GM12801 (cell line): ENCODE measurements around the gene TMEM198.

ENCODE experiments used
- TF ChIP-seq, protein P1 (sequence below): IDR thresholded peaks from one replicate; pipeline ENCODE4 v1.5.1; 2011; ENCODE audit warnings: control low read depth; ENCODE audit not compliant: insufficient read length; ENCODE audit errors: extremely low read depth

The TMEM198 gene

DNA sequence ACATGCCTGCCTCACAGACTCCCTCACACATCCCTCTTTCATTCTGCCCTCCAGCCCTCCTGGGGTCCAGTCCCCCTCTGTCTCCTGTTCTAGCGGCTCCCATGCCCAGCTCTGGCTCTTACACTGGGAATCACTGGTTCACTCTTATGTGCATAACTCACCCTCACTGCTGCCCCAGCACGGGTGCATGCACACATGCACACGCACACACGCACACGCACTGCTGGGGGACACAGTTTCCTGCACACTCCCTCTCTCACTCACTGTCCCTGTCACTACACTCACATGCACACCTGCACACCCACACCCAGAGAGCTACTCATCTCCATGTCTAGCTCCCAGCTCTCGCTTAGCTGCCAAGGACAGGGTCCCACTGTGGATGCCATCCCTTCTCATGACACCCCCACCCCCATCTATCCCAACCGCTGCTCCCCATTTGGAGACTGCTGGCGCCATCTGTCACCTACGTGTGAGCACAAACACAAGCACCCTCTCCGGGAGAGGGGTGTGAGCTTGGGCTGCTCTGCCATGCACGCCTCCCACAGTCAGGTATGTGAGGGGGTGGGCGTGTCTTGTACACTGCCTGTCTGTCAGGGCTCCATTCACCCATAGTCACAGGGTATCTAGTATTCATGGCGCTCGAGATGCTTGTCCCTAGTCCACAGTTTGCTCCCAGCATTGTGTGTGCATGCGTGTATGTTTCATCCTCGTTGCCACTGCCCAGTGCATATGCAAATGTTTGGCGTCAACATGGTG is 27.8 kb upstream of the TMEM198 start:
- TF ChIP-seq, protein P1, sequence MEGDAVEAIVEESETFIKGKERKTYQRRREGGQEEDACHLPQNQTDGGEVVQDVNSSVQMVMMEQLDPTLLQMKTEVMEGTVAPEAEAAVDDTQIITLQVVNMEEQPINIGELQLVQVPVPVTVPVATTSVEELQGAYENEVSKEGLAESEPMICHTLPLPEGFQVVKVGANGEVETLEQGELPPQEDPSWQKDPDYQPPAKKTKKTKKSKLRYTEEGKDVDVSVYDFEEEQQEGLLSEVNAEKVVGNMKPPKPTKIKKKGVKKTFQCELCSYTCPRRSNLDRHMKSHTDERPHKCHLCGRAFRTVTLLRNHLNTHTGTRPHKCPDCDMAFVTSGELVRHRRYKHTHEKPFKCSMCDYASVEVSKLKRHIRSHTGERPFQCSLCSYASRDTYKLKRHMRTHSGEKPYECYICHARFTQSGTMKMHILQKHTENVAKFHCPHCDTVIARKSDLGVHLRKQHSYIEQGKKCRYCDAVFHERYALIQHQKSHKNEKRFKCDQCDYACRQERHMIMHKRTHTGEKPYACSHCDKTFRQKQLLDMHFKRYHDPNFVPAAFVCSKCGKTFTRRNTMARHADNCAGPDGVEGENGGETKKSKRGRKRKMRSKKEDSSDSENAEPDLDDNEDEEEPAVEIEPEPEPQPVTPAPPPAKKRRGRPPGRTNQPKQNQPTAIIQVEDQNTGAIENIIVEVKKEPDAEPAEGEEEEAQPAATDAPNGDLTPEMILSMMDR = no peak

DNA sequence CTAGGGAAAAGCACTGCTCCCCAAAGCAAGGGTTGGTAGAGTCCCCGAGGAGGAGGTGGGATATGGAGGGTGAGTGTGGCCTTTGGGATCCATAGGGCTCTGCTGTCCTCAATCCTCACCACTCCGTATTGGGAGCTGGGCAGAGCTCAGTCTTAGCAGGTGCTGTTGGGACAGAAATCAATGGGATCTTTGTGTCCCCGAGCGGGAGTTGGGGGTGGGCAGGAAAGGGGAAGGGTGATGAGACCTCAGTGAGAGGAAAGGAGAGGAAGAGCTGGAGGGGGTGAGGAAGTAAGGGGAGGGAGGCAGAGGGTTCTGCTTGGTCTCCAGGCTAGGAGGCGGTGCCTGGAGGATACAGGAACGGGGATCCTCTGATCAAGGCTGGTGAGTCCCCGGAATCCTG is 26.9 kb upstream of the TMEM198 start:
- TF ChIP-seq, protein P1 = no peak

DNA sequence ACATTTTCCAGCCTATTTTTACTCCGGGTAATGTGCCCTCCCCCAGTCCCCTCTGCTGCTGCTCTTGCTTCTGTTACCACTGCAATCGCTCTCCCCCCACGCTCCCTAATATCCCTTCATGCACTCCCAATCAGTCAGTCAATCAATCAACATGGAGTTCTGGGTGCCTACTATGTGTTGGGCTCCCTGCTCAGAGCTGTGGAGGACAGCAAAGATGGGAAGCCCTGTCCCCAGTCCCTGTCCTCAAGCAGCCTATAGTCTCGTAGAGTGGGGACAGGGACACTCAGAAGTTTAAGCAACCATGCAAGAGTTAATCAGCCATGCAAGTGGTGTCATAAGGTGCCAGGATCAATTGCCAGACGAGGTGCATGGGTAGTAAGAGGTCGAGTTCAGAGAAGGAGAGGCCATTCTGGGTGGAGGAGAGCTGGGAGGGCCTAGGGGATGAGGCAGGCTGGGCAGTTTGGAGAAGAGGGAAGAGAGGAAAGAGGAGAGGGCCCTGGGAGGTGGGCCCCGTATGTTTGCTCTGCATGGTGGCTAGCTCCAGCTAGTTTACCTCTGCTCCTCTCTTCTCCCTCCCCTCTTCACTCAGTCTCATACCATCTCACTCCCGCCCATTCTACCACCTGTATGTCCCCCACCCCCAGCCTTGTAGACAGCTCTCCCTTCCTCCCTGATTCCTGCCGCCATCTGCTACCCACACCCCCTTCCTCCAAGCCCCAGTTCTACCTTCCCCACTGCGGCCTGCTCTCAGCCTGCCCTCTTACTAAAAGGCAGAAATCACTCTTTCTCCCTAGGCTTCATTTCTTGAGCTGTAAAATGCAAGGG is 25.7 kb upstream of the TMEM198 start:
- TF ChIP-seq, protein P1 = no peak

DNA sequence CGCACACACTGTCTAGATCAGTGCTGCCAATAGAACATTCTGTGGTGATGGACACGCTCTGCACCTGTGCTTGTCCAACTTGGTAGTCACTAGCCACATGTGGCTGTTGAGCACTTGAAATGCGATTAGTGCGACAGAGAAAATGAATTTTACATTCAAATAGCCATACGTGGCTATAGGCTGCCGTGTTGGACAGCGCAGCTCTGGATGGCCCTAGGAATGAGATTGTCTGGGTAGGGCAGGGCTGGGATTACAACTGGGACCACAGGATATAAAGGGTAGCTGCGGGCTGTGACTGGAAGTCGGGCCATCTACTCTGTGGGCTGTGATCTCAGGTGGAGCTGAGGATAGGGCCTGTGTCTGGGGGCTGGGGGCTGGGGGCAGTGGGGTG is 24.3 kb upstream of the TMEM198 start:
- TF ChIP-seq, protein P1 = no peak

DNA sequence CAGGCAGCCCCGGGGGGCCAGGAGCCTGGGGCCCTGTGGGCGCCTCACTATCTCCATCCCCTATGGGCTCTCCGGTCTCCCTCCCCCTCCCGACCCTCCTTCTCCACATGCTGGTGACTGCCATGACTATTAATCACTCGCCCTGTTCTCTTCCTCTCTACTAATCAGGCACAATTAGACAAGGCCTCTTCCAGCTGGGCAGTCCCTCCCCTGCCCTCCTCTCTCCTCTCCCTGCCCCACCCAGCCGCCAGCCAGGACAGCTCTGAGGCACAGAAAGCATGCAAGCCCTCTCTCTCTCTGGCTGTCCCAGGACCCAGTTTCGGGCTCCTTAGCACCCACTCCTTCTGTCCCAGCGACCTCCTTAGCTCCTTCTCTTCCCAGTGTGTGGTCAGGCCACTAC is 23.7 kb upstream of the TMEM198 start:
- TF ChIP-seq, protein P1 = no peak

DNA sequence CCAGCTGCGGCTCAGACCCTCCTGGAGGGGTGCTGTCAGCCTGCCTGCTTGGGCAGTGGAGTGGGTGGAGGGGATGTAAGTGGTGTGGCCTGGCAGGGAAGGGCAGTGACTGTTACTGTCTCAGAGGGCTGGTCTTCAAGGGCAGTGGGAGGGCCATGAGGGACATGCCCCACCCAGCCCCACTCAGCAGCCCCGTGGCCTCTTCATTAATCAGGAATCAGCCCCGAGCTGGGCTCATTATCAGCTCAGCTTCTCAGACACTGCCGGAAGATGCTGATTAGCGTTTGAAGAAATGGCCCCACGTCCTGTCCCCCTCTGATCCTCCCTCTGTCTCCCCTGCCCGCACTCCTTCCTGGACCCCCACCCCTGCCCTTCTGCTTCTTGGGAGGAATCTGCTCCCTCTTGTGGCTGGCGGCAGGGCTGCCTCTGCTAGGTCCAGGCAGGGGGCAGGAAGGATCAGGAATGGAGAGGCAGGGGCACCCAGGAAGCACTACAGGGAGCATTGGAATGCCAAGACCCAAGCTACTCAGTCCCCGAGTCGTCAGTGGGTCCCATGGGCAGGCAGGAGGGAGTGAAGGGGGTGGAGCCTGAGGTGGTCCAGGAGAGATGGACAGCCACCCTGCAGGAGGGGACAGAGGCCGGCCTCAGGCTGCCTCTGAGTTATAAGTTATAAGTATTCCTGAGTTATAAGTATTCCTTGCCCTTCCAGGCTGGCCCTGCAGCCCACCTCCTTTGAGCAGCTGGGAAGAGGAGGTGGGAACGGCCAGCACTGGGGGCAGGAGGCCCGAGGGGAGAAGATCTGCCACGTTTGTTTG is 22.6 kb upstream of the TMEM198 start:
- TF ChIP-seq, protein P1 = no peak
